GM12878 (cell line): ENCODE results near the gene DNMBP.

Experiments
- ZNF274 ChIP-seq: IDR thresholded peaks from one replicate; pipeline ENCODE4 v1.8.0; 2011; ENCODE audit not compliant: insufficient read length, insufficient read depth
- ZZZ3 ChIP-seq: IDR thresholded peaks from 2 replicates; pipeline ENCODE4 v1.6.1; 2011; ENCODE audit warnings: low read depth; ENCODE audit not compliant: control insufficient read depth, insufficient read length

- TF ChIP-seq ZNF274 (no peak), ZZZ3 (no peak)
These were observed 17.7 kb upstream of the DNMBP start for GRCh38 chr10:100027416-100027815.
